ENCODE data around the gene NEK4.

Gene NEK4

DNA sequence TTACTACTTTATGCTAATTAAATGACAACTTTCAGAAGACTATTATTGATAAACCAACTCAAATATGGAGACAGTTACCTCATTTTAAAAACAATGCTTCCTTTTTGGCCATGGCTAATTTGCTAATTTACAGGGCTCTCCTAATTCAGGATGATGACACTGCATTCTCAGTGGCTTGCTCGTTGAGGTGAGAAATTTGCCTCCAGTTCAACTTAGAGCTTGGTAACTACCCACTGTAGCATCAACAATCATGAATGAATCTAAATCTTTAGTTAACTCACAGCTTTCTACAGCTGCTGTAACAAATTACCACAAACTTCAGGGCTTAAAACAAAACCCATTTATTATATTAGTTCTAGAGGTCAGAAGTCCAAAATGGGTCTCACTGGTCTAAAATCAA is 99.1 kb downstream of the NEK4 start:
- TF ChIP-seq, protein P1, sequence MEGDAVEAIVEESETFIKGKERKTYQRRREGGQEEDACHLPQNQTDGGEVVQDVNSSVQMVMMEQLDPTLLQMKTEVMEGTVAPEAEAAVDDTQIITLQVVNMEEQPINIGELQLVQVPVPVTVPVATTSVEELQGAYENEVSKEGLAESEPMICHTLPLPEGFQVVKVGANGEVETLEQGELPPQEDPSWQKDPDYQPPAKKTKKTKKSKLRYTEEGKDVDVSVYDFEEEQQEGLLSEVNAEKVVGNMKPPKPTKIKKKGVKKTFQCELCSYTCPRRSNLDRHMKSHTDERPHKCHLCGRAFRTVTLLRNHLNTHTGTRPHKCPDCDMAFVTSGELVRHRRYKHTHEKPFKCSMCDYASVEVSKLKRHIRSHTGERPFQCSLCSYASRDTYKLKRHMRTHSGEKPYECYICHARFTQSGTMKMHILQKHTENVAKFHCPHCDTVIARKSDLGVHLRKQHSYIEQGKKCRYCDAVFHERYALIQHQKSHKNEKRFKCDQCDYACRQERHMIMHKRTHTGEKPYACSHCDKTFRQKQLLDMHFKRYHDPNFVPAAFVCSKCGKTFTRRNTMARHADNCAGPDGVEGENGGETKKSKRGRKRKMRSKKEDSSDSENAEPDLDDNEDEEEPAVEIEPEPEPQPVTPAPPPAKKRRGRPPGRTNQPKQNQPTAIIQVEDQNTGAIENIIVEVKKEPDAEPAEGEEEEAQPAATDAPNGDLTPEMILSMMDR (IDR thresholded peaks at IDR 0.05; ENCODE audit: insufficient read depth, missing control alignments), result no peak
- no peak for DNase-seq (ENCODE audit: insufficient read length, low spot score)
- no peak for FAIRE-seq

DNA sequence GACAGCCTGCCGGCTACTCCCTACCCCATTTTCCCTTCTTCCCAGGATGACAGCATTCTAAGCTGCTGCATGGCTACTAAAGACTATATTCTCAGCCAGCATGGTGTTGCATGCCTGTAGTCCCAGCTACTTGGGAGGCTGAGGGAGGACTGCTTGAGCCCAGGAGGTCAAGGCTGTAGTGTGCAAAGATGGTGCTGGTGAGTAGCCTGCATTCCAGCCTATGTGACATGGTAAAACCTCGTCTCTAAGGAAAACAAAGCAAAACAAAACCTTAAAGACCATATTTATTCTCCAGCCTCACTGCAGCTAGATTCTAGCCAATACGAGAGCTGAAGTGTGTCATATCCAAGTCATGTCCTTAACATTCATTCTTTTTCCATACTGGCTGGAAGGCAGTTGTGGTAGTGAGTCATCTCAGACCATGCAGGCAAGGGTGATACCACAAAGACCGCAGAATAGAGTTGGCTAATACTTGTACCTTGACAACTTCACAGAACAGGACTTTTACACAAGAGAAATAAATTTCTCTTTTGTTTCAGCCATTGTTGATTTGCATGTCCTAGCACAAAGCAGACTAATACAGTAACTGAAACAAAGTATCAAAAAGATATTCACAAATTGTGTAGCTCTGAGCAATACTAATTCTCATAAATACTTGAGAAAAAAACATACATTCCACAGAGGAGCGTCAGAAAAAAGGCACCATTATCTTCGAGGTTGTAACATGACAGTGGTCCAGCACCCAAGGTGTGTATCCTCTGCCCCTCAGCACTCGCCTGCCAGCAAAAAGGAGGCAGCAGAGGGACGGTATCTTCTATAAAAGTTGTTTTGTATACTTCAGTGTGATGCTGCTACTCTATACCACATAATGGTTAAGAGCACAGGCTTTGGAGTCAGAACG is 99.9 kb downstream of the NEK4 start:
- FAIRE-seq (no peak), DNase-seq (ENCODE audit: insufficient read length, low spot score) (no peak)

GRCh38 chr3:52663098-52663497 is 107.6 kb downstream of the NEK4 start:
- FAIRE-seq, result no peak
- no peak for DNase-seq (ENCODE audit: insufficient read length, low spot score)
- TF ChIP-seq, protein P1 (IDR thresholded peaks at IDR 0.05; ENCODE audit: insufficient read depth, missing control alignments), result no peak

More for the DNA sequence above, 99.9 kb downstream of the NEK4 start:
- TF ChIP-seq, protein P1 (IDR thresholded peaks at IDR 0.05; ENCODE audit: insufficient read depth, missing control alignments), result no peak

GRCh38 chr3:52660046-52660445 is 110.7 kb downstream of the NEK4 start:
- FAIRE-seq, result no peak
- TF ChIP-seq, protein P1 (IDR thresholded peaks at IDR 0.05; ENCODE audit: insufficient read depth, missing control alignments), result no peak

More at GRCh38 chr3:52660046-52660445, 110.7 kb downstream of the NEK4 start:
- DNase-seq (ENCODE audit: insufficient read length, low spot score), result no peak

All from D721Med (cell line).